DOHH2 (cell line): ENCODE results near the gene SYNJ2.

Experiments used
- CTCF ChIP-seq: fragments of 200-600 bp; sonication (generic); IDR thresholded peaks from one replicate; pipeline ENCODE4 v1.5.1; 2014; ENCODE audit warnings: antibody characterized with exemption, mild to moderate bottlenecking, low read depth, low read length; ENCODE audit not compliant: poor library complexity, severe bottlenecking
- EZH2phosphoT487 ChIP-seq: fragments of 200-600 bp; sonication (generic); IDR thresholded peaks from 2 replicates; pipeline ENCODE4 v1.6.1; 2017; ENCODE audit warnings: borderline replicate concordance, mild to moderate bottlenecking, antibody characterized with exemption, low read length, moderate library complexity, mixed read lengths

- TF ChIP-seq CTCF (no peak), EZH2phosphoT487 (no peak)
Measured at GRCh38 chr6:157983406-157984119, 1.9 kb downstream of the SYNJ2 start.
